Amygdala (tissue), 56 donors: Measurements from ENCODE around the gene SAP30L.

ENCODE experiments used
- DNase-seq, 56 donors: peaks; one replicate each; lab custom pipeline; 2025; lab: John Stamatoyannopoulos, UW

The SAP30L gene

DNA sequence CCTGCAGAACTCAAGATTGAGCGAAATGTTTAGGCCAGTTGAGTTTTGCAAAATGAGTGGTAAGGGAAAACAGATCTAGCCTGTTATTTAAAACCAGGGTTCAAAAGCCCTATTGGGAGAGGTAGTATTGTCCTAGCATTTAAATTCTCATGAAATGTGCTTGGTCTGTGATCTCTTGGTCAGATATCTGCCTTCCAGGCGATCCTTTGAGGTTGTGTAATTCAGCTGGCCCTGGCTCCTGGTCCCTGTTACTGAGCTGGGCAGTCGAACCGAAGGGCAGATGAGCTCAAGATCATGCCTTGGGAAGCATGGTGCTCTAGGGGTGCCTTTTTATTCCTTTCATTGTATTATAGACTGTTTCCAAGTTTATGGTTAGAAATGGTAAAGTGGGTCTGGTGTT lies 14.4 kb downstream of the SAP30L start:
- no peak for DNase-seq

DNA sequence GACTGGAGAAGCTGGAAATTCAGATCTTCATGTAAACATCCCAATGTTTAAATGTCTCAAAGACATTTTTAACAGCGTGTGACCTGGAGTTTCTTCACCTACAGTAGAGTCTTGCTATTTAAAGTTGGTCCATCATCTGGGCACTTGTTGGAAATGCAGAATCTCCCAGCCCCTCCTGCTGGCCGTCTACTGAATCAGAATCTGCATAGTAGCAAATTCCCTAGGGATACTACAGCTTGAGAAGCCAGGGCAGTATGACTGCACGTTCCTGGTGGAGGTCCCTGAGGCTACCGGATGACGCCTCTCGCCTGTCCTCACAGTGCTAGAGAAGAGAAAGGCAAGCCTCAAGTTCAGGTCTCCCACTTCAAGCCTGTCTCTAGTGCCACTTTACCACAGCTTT lies 15.7 kb downstream of the SAP30L start:
- DNase-seq = no peak

DNA sequence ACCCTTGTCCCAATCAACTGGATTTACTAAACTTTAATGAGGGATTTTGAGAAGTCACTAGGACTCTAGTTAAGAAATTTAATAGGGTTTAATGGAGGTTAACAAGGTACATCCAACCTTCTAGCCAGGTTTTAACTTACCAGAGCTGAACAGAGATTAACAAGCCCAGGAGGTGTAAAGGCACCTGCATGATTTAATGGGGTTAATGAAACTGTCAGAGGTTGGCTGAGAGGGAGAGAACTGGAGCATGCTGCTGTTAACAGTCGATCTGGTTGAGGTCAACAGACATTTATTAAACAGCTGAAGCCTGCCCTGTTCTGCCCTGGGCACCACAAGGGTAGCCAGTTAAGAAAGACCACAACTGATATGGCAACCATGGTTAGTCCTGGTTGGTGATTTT lies 18.6 kb downstream of the SAP30L start:
- no peak for DNase-seq

DNA sequence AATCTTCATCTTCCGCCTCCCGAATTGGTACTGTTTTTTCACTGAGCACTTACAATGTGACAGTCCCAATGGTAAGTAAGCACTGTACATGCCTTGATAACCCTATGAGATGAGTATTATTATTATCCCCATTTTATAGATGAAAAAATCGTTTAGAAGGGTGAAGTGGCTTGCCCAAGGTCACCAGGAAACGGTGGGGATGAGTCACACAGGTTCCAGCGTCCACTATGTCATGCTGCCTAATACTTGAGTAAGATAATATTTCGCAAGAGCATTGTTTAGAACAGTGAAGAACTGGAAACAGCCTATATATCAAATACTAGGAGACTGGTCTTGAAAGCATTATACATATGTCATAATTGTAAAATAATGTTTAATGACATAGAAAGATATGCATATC lies 19.4 kb downstream of the SAP30L start:
- DNase-seq = no peak

DNA sequence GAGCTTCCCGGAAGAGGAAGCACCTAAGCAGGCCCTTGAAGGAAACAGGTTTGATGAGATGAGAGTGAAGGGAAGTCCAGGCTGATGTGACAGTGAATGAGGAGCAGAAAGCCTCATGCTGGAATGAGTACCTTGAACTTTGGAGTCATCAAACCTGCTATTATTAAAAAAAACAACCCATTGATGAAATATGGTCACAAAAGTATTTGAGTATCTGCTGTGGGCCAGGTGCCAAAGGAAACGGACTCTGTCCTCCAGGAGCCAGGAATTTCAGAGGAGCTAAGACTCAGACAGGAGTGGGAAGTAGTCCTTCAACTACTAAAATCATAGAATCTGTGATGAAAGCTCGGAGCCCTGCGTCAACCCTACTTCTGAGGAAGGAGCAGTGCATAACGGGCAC lies 20.4 kb downstream of the SAP30L start:
- no peak for DNase-seq

DNA sequence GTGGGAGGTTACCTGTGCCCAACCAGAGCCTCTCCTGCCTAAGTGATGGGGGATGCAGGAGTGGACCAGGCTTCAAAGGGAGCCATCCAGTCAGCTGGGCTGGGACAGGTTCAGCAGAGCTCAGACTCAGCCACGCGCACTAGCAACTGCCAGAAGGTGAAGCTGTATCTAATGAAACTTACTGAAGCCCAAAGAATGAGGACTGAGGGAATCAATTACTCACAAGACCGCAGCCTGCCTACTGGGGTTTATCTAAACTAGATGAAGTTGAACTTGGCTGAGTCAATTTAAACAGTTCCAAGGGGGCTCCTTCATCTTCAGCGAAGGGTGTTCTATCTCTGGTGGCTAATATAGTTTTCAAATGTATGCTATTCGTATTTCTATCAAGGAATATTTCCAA lies 20.9 kb downstream of the SAP30L start:
- DNase-seq = no peak

DNA sequence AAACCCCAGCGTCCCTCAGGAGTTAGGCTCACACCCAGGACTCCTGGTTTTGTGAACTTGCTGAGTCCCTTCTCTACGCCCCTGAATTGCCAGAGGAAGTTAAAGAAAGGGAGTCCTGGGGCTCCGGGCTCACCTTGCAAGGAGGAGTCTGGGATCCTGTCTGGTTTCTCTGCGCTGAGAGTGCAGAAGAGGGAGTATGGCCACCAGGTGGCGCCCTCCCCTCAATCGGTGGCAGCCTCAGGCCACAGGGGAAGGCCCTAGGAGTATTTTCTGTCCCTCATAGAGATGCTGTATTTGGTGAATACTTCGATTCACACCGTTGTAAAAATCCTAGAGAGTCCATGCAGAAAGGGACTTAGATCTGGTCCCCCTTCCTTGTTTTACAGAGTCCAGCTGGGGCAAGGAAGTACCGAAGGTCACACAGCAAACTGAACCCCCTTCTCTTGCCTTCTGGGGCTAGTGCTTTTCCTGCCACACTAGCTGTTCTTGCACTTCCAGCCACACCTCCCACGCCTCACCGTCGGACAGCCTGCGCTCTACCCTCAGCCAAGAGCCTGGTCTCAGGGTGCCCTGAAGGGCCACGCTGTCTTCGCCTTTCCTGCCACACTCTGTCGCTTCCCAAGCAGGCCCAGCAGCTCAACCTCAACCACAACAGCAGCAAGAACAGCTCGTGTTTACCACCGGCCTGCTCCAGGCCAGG lies 22.0 kb downstream of the SAP30L start:
- DNase-seq = peak in 51 of 56 donors; percentile 4 to 83 (median 31)

DNA sequence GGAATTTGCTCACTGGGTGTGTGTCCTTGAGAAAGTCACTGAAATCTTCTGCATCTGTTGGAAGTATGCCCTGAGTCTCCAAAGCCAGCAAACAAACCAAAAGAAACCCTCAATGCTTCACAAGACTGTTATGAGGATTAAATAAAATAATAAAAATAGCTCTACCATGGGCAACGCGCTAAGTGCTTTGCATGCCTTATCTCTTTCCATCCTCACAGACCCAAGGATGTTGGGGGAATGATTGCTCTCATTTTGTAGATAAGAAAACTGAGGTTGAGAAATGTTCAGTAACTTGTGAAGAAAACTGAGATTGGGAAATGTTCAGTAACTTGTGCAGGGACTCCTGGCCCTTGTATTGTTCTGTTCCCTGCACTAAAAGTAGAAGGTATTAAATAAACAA lies 24.3 kb downstream of the SAP30L start:
- no peak for DNase-seq

DNA sequence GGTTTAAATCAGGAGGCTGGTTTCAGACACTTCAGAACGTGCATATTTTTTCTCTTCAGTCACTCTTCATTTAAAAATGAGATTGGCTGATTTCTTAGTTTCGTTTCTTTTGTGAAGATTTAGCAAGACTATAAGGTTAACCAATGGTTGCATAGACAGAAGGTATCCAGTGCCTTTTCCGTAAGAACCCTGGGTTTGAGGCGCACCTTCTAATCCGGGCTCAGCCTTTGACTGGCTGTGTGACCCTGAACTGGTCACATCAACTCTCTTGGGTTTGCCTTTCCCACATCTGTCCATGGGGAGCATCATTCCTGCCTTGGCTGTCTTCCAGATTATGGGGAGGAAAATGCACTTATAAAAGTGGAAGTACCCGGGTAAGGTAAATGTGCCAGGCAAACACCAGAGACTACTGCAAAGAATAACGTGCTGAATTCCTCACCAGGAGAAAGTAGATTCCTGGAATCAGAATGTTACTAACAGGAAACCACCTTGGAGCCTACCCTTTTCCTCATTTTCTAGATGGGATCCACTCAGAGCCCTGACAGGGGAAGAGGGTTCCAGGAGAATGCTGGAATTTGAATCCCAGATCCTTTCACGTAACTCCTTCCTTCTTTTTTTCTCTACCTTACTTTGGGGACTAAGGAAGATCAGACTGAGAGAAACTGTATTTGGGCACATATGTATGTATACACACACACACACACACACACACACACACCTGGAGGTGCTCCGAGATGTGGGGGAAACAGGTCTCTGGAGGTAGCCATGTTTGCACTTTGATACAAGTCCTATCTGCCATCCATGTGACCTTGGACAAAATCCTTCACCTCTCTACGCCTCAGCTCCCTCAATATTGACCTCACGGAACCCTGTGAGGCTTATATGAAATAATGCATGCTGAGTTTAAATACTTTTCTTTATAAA lies 25.4 kb downstream of the SAP30L start:
- no peak for DNase-seq

DNA sequence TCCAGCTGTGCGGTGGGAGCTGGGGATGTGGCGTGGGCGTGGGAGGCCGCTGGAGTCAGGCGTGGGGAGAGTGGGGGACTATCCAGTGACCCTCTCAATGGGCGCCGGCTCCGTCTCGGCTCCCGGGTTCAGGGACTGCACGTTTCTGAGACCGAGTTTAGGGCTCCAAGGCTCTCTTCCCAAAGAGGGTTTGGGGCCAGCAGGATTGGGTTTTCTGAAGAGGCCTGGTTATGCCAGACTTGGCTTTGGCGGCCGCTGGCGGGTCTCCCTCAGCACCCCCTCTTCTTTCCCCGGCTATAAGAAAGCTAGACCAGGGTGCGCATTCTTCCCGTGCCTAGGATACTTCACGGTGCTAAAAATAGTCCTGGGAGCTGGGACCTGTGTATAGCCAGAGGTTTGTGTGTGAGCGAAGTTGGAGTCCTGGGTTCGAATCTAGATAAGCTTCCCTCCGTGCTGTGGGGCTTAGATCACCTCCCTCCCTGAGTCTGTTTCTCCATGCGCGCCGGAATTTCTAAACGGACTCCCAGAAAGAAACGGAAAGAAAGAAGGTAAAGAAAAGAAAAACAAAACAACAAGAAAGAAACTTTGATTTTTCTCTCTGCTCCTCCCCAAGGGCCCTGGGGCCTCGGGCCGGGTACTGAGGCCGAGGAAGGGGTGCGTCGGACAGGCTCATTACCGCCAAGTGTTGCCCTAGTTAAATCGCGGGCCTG lies 27.2 kb downstream of the SAP30L start:
- no peak for DNase-seq

DNA sequence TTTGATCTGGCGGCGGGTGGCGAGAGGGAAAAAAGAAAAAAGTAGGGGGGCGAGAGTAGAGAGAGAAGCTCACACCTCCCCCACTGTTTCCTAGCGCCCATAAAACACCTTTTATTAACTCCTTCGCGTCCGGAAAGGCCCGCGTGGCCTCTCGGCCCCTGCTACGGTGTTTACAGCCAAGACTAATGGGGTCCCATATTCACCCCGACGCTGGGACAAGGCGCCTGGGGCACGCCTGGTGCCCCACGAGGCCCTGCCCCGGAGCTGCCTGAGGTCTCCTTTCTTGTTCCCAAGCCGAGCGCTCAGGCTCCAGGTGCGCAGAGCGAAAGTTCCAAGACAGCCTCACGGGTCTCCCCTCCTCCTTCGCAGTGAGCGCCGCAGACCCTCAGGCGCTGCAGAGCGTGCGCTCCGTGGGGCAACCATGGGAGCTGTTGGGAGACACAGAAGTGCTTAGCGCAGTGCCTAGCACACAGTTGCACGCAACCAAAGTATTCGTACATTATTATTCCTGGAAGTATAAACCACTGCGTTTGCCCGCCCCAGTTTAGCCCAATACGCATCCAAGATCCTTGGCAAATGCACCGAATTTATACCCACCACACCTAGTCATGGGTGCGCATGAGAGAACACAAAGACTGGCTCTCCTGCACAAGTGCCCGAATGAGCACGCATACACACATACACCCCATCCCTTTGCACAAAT lies 27.9 kb downstream of the SAP30L start:
- no peak for DNase-seq

DNA sequence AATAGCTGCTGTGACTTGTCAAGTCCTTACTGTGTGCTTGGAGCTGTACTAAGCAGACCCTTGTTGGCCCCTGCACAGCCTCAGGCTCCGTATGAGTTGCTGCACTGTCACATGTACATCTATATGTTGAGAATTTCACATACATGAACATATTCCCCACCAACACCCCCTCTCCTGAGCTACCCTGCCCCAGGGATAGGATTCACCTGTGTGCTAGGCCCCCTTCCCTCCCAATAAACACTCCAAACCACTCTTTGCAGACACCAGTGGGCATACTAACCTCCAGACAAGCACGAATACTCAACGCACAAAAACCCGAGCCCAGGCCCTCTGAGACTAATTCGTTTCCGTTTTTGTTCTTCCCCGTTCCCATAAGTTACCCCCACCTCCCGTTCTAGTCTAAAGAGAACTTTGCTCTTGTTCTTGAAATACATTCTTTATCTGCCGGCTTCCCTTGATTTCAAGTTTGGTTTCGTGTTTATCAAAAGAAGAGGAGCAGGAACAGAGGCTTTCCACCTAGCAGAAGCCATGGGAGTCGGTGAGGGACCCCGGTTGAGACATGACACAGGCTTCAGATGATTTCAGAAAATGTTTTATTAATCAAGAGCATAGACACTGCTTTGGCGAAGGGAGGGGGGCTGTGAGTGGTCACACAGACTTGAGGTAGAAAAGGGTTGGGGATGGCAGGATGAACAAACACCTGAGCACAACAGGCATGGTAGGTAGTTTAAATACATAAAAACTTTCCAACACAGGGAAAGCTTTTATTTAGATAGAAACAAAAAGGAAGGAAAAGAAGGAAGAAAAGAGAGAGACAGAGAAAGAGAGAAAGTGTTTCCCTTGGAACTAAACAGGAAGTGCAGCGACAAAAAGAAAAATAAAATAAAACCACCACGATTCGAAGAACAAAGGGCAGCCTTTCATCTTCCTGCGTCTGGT lies 28.9 kb downstream of the SAP30L start:
- no peak for DNase-seq

DNA sequence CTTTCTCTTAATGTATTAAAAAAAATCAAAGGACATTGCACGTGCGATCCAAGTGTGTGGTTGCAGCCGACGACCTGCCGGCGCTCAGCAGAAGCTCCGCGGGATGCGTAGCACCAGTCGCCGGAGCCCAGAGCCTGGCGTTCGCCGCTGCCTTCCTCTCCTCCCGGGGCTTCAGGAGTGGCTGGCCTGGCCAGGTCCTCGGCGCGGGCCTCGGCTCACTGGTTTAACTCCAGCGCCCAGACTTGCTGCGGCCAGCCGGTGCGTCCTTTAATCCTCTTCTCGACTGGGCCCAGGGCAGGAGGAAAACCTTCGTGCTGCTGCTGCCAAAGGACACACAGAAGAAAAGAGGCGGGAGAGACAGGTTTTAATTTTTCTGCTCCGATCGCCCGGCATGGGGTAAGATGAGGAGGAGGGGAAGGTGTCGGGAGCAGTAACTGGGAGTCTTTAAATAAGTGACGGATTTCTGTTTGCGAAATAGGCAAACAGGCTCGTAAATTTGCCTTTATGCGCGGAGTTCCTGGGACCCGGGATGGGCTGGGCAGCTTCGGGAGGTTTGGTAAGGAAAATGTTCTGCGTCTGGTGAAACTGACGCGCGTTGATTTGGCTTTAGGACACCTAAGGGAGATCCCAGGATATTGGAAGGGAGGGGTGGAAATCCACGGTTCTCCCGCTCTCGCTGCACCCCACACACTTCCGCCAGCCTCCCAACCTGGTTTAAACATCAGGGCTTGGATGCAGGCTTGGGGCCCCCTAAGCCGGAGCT lies 30.0 kb downstream of the SAP30L start:
- DNase-seq = no peak

DNA sequence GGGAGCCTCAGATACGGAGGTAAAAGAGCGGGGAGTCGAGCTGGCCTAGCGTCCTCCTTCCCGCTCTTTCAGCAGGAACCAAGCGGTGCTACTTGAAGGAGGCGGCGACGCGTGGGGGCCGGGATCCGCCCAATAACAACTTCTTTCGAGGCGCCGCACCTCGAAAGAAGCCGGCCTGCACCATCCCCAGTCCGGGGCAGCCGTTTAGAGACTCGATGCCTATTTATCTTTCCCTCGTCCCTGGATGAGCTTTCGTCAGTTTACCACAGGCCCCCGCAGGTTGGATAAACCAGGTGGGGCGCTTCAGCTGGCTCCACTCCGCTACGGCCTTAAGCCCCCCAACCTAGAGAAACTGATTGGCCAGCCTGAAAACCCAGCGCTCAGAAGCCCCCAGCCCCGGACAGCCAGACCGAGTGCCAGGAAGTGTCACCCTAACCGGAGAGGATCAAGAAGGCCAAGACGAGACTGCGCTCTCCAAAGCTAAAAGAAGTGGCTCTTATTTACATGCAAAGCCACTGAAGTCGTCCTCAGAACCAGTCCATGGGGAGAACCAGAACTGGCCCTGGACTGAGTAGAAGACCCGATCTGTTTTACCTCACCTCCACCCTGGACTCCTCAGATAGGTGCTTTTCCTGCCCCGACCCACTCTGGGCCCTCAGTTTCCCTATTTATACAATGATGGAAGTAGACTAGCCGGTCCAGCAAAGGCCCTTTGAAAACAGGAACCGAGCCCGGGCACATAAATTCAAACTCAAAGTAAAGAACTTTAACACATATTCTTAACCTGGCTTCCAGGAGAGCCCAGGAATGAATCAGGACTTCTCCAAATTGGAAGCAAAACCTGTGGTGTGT lies 30.8 kb downstream of the SAP30L start:
- no peak for DNase-seq

DNA sequence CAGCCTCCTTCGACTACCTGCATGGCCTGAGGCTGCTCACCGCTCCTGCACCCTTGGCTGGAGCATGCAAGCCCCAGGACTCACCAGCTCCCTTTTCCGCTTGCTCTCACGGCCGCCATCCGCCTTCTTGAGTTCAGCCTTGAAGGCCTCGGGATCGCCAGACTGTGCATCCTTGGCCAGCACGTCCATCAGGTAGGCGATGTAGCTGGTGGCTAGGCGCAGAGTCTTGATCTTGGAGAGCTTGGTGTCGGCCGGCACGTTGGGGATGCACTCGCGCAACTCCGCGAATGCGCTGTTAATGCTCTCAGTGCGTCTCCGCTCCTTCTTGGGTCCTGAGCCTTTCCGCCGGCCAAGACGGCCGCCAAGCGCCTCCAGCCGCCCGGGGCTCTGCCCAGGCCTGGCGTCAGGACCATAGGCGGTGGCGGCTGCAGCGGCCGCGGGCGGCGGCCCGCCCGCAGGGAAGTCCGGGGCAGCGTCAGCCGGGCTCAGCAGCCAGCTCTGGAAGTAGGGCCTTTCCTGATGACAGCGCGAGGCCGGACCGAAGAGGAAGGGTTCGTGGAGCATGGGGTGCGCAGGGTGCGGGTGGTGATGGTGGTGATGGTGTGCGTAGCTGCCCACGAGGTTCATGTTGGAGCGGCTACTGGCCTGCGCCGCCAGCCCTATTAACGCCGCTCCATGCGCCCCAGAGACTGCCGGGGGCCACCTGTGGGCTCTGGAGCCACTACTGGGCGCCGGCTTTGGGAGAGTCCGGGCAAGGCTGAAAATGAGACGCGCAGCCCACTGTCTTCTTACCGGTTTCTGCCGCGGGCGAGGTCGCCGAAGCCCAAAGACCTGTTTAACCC lies 31.8 kb downstream of the SAP30L start:
- no peak for DNase-seq

DNA sequence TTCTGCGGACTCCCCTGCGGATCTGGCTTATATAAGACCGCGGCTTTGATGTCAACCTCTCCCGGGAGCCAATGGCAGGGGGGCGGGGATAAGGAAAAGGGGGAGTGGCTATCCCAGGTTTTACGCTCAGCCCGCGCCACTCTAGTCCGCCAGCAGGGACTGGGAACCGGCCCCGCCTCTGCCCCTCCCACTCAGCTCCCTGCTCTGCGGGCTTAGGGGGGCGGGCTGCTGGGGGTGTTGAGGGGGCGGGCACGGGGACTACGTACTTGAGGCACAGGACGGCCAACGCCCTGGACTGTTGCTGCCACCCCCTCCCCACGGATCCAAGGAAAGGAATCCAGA lies 32.4 kb downstream of the SAP30L start, which contains the start of gene HAND1:
TSS of gene HAND1 (minus strand) at position 4 of the 342 bp plus-strand sequence. CDS start 219 bp downstream, outside the sequence.
- peak in 1 of 56 donors; percentile 5 for DNase-seq

DNA sequence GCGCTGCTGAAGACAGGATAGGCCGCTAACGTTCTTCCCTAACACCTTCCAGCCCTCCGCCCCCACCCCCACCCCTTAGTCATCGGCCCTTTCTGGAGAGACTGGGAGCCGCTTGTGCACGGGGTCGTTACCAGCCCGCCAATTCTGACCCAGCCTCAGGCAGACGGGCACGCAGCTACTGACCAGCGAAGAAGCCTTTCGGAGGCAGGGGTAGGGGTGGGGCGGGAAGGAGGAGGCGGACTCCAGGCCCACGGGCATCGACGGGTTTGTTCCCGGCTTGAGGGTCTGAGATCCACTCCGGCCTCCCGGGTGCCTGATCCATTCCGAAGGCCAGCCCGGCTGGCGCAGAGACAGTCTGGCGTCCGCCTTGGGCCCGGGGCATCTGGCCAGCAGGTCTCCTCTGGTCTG lies 33.0 kb downstream of the SAP30L start:
- DNase-seq = no peak
